ENCODE results near the gene SLC35F3. TPM values are rescaled to one million over a fixed set of nuclear protein-coding genes. Genes with fewer than 3 reads are reported as not detected.
A peak's percentile ranks its signal among the peaks of the same experiment; 100 is the strongest.

The SLC35F3 gene
- total RNA-seq, 1 experiment from 2014 or later, result 22.7 TPM

- CTCF ChIA-PET, result no interaction called here
- DNase-seq (ENCODE audit: low spot score), result no peak
- POLR2A ChIA-PET (ENCODE audit: low non-redundant PET), result no interaction called here
- H3K9me3 ChIP-seq (ENCODE audit: low read depth, low read length, poor library complexity, severe bottlenecking), result no peaks in the 10 kb centered on the region
- H3K36me3 ChIP-seq (ENCODE audit: insufficient read depth, low read length, poor library complexity, severe bottlenecking), result no peaks in the 10 kb centered on the region
- peaks cover 8% of the 10 kb centered on the region for H3K4me1 ChIP-seq (ENCODE audit: insufficient read depth, low read length, poor library complexity, severe bottlenecking)
- no peak overlapping the region for H3K4me3 ChIP-seq (ENCODE audit: low read depth, low read length, poor library complexity, severe bottlenecking)
- no TSS peak for BruUV-seq (replicated peaks)
- no peaks in the 10 kb centered on the region for H3K27me3 ChIP-seq (replicated peaks; ENCODE audit: insufficient read depth, low read depth, low read length, poor library complexity)
- H3K27ac ChIP-seq (ENCODE audit: low read depth, low read length, poor library complexity, severe bottlenecking), result no peak overlapping the region
- intact Hi-C loops (cut with micrococcal nuclease; ENCODE audit: unreplicated experiment), result no loop called here
- TF ChIP-seq EZH2 (IDR thresholded peaks at IDR 0.05; ENCODE audit: borderline replicate concordance, low read depth, low read length, poor library complexity, severe bottlenecking) (no peak), CTCF (conservative IDR thresholded peaks at IDR 0.05; ENCODE audit: low read depth, low read length) (no peak)
Observed at GRCh38 chr1:234368320-234369032, 464.0 kb downstream of the SLC35F3 start.

- H3K27ac ChIP-seq (ENCODE audit: low read depth, low read length, poor library complexity, severe bottlenecking), result no peak overlapping the region
- no peak for DNase-seq (ENCODE audit: low spot score)
- ChIA-PET CTCF (no interaction called here), POLR2A (ENCODE audit: low non-redundant PET) (no interaction called here)
- H3K36me3 ChIP-seq (ENCODE audit: insufficient read depth, low read length, poor library complexity, severe bottlenecking), result no peaks in the 10 kb centered on the region
- no TSS peak for BruUV-seq (replicated peaks)
- peaks cover 9% of the 10 kb centered on the region for H3K4me1 ChIP-seq (ENCODE audit: insufficient read depth, low read length, poor library complexity, severe bottlenecking)
- intact Hi-C loops (cut with micrococcal nuclease; ENCODE audit: unreplicated experiment), result no loop called here
- H3K4me3 ChIP-seq (ENCODE audit: low read depth, low read length, poor library complexity, severe bottlenecking), result no peak overlapping the region
- H3K9me3 ChIP-seq (ENCODE audit: low read depth, low read length, poor library complexity, severe bottlenecking), result no peaks in the 10 kb centered on the region
- no peaks in the 10 kb centered on the region for H3K27me3 ChIP-seq (replicated peaks; ENCODE audit: insufficient read depth, low read depth, low read length, poor library complexity)
- no peak for TF ChIP-seq EZH2 (IDR thresholded peaks at IDR 0.05; ENCODE audit: borderline replicate concordance, low read depth, low read length, poor library complexity, severe bottlenecking)
- no peak for TF ChIP-seq CTCF (conservative IDR thresholded peaks at IDR 0.05; ENCODE audit: low read depth, low read length)
Observed at GRCh38 chr1:234369033-234369430, 464.6 kb downstream of the SLC35F3 start.

GRCh38 chr1:234369784-234370183 lies 465.3 kb downstream of the SLC35F3 start:
- H3K27me3 ChIP-seq (replicated peaks; ENCODE audit: insufficient read depth, low read depth, low read length, poor library complexity), result no peaks in the 10 kb centered on the region
- H3K27ac ChIP-seq (ENCODE audit: low read depth, low read length, poor library complexity, severe bottlenecking), result peak overlapping the region; percentile 39
- no peak for TF ChIP-seq CTCF (conservative IDR thresholded peaks at IDR 0.05; ENCODE audit: low read depth, low read length)
- TF ChIP-seq EZH2 (IDR thresholded peaks at IDR 0.05; ENCODE audit: borderline replicate concordance, low read depth, low read length, poor library complexity, severe bottlenecking), result no peak
- peak; percentile 35 for DNase-seq (ENCODE audit: low spot score)
- peaks cover 4% of the 10 kb centered on the region for H3K36me3 ChIP-seq (ENCODE audit: insufficient read depth, low read length, poor library complexity, severe bottlenecking)
- no peaks in the 10 kb centered on the region for H3K9me3 ChIP-seq (ENCODE audit: low read depth, low read length, poor library complexity, severe bottlenecking)
- BruUV-seq (replicated peaks), result no TSS peak
- ChIA-PET POLR2A (ENCODE audit: low non-redundant PET) (no interaction called here), CTCF (no interaction called here)
- H3K4me1 ChIP-seq (ENCODE audit: insufficient read depth, low read length, poor library complexity, severe bottlenecking), result peaks cover 17% of the 10 kb centered on the region
- H3K4me3 ChIP-seq (ENCODE audit: low read depth, low read length, poor library complexity, severe bottlenecking), result no peak overlapping the region
- intact Hi-C loops (cut with micrococcal nuclease; ENCODE audit: unreplicated experiment), result no loop called here
